ENCODE measurements around the gene NPTXR.

The NPTXR gene

GRCh38 chr22:38881997-38882879, 38.4 kb upstream of the NPTXR start:
- Histone ChIP-seq H3K27ac (ENCODE audit: poor library complexity, severe bottlenecking) (no peak overlapping the region), H3K4me1 (ENCODE audit: insufficient read depth, poor library complexity, severe bottlenecking) (peaks cover 4% of the 10 kb centered on the region), H3K27me3 (ENCODE audit: insufficient read depth, poor library complexity, severe bottlenecking) (no peaks in the 10 kb centered on the region), H3K4me3 (ENCODE audit: severe bottlenecking) (no peak overlapping the region), H3K36me3 (ENCODE audit: low read depth) (no peaks in the 10 kb centered on the region), H3K9me3 (ENCODE audit: severe bottlenecking) (no peaks in the 10 kb centered on the region)
- TF ChIP-seq CTCF (IDR thresholded peaks at IDR 0.05; ENCODE audit: poor library complexity, severe bottlenecking) = no peak
- DNase-seq (ENCODE audit: low spot score) = no peak
- ATAC-seq (ENCODE audit: low read depth) = no peak

GRCh38 chr22:38881464-38881871, 37.6 kb upstream of the NPTXR start:
- ATAC-seq (ENCODE audit: low read depth) (no peak), DNase-seq (ENCODE audit: low spot score) (no peak)
- H3K9me3 ChIP-seq (ENCODE audit: severe bottlenecking) = no peaks in the 10 kb centered on the region
- H3K27me3 ChIP-seq (ENCODE audit: insufficient read depth, poor library complexity, severe bottlenecking) = no peaks in the 10 kb centered on the region
- no peak overlapping the region for H3K4me3 ChIP-seq (ENCODE audit: severe bottlenecking)
- H3K27ac ChIP-seq (ENCODE audit: poor library complexity, severe bottlenecking) = no peak overlapping the region
- peaks cover 4% of the 10 kb centered on the region for H3K4me1 ChIP-seq (ENCODE audit: insufficient read depth, poor library complexity, severe bottlenecking)
- H3K36me3 ChIP-seq (ENCODE audit: low read depth) = no peaks in the 10 kb centered on the region
- TF ChIP-seq CTCF (IDR thresholded peaks at IDR 0.05; ENCODE audit: poor library complexity, severe bottlenecking) = no peak

GRCh38 chr22:38879961-38880360, 36.1 kb upstream of the NPTXR start:
- Histone ChIP-seq H3K27ac (ENCODE audit: poor library complexity, severe bottlenecking) (no peak overlapping the region), H3K4me1 (ENCODE audit: insufficient read depth, poor library complexity, severe bottlenecking) (peaks cover 4% of the 10 kb centered on the region), H3K36me3 (ENCODE audit: low read depth) (no peaks in the 10 kb centered on the region), H3K27me3 (ENCODE audit: insufficient read depth, poor library complexity, severe bottlenecking) (peaks cover 8% of the 10 kb centered on the region), H3K9me3 (ENCODE audit: severe bottlenecking) (no peaks in the 10 kb centered on the region), H3K4me3 (ENCODE audit: severe bottlenecking) (no peak overlapping the region)
- no peak for ATAC-seq (ENCODE audit: low read depth)
- TF ChIP-seq CTCF (IDR thresholded peaks at IDR 0.05; ENCODE audit: poor library complexity, severe bottlenecking) = no peak
- DNase-seq (ENCODE audit: low spot score) = no peak

GRCh38 chr22:38879108-38879729, 35.4 kb upstream of the NPTXR start:
- Histone ChIP-seq H3K4me1 (ENCODE audit: insufficient read depth, poor library complexity, severe bottlenecking) (peaks cover 4% of the 10 kb centered on the region), H3K27me3 (ENCODE audit: insufficient read depth, poor library complexity, severe bottlenecking) (peaks cover 16% of the 10 kb centered on the region), H3K27ac (ENCODE audit: poor library complexity, severe bottlenecking) (no peak overlapping the region), H3K36me3 (ENCODE audit: low read depth) (no peaks in the 10 kb centered on the region), H3K9me3 (ENCODE audit: severe bottlenecking) (no peaks in the 10 kb centered on the region), H3K4me3 (ENCODE audit: severe bottlenecking) (no peak overlapping the region)
- ATAC-seq (ENCODE audit: low read depth) (no peak), DNase-seq (ENCODE audit: low spot score) (no peak)
- TF ChIP-seq CTCF (IDR thresholded peaks at IDR 0.05; ENCODE audit: poor library complexity, severe bottlenecking) = no peak

- DNase-seq (ENCODE audit: low spot score) (no peak), ATAC-seq (ENCODE audit: low read depth) (no peak)
- H3K9me3 ChIP-seq (ENCODE audit: severe bottlenecking) = no peaks in the 10 kb centered on the region
These were observed 34.2 kb upstream of the NPTXR start for GRCh38 chr22:38878001-38878400.

More at GRCh38 chr22:38878001-38878400, 34.2 kb upstream of the NPTXR start:
- H3K4me1 ChIP-seq (ENCODE audit: insufficient read depth, poor library complexity, severe bottlenecking) = peaks cover 4% of the 10 kb centered on the region
- TF ChIP-seq CTCF (IDR thresholded peaks at IDR 0.05; ENCODE audit: poor library complexity, severe bottlenecking) = no peak
- H3K36me3 ChIP-seq (ENCODE audit: low read depth) = no peaks in the 10 kb centered on the region
- no peak overlapping the region for H3K27ac ChIP-seq (ENCODE audit: poor library complexity, severe bottlenecking)
- peaks cover 26% of the 10 kb centered on the region for H3K27me3 ChIP-seq (ENCODE audit: insufficient read depth, poor library complexity, severe bottlenecking)
- H3K4me3 ChIP-seq (ENCODE audit: severe bottlenecking) = no peak overlapping the region

All from RWPE2 (cell line).